Right hindlimb (tissue), 1 donor: ENCODE data around the gene ADIPOR2.
"Not testable (repeated sequence)": the region's sequence is repeated elsewhere in the genome, so short reads cannot be mapped to it uniquely, and the experiment has no call there.

ENCODE experiments used
- DNase-seq: peaks from one replicate; pipeline ENCODE4 v3.0.0-alpha.2; 2018

ADIPOR2 gene

GRCh38 chr12:1705774-1706631, 15.1 kb downstream of the ADIPOR2 start:
- no peak for DNase-seq

- no peak for DNase-seq
Observed at GRCh38 chr12:1706632-1706980, 15.7 kb downstream of the ADIPOR2 start.

- no peak for DNase-seq
Observed at GRCh38 chr12:1707051-1707450, 16.2 kb downstream of the ADIPOR2 start.

GRCh38 chr12:1709968-1710367, 19.1 kb downstream of the ADIPOR2 start:
- DNase-seq = not testable (repeated sequence)

- not testable (repeated sequence) for DNase-seq
Observed at GRCh38 chr12:1710870-1711269, 20.0 kb downstream of the ADIPOR2 start.

GRCh38 chr12:1711536-1712211, 20.8 kb downstream of the ADIPOR2 start:
- not testable (repeated sequence) for DNase-seq

- not testable (repeated sequence) for DNase-seq
Observed at GRCh38 chr12:1712305-1712704, 21.4 kb downstream of the ADIPOR2 start.

- not testable (repeated sequence) for DNase-seq
Observed at GRCh38 chr12:1712852-1713251, 22.0 kb downstream of the ADIPOR2 start.

GRCh38 chr12:1713783-1714348, 23.0 kb downstream of the ADIPOR2 start:
- not testable (repeated sequence) for DNase-seq

- DNase-seq = not testable (repeated sequence)
Observed at GRCh38 chr12:1715459-1715858, 24.6 kb downstream of the ADIPOR2 start.

- no peak for DNase-seq
Observed at GRCh38 chr12:1716215-1716862, 25.5 kb downstream of the ADIPOR2 start.

- DNase-seq = no peak
Observed at GRCh38 chr12:1716911-1717310, 26.0 kb downstream of the ADIPOR2 start.

GRCh38 chr12:1719139-1719538, 28.3 kb downstream of the ADIPOR2 start:
- DNase-seq = no peak

GRCh38 chr12:1720494-1720893, 29.6 kb downstream of the ADIPOR2 start:
- DNase-seq = no peak

- DNase-seq = no peak
Observed at GRCh38 chr12:1723721-1724120, 32.9 kb downstream of the ADIPOR2 start.

- no peak for DNase-seq
Observed at GRCh38 chr12:1724250-1724649, 33.4 kb downstream of the ADIPOR2 start.

GRCh38 chr12:1726753-1727152, 35.9 kb downstream of the ADIPOR2 start:
- no peak for DNase-seq

- DNase-seq = no peak
Observed at GRCh38 chr12:1728824-1729223, 38.0 kb downstream of the ADIPOR2 start.

GRCh38 chr12:1731019-1731687, 40.3 kb downstream of the ADIPOR2 start:
- DNase-seq = no peak

- not testable (repeated sequence) for DNase-seq
Observed at GRCh38 chr12:1731688-1732078, 40.8 kb downstream of the ADIPOR2 start.

- no peak for DNase-seq
Observed at GRCh38 chr12:1732914-1733313, 42.0 kb downstream of the ADIPOR2 start.

- DNase-seq = not testable (repeated sequence)
Observed at GRCh38 chr12:1733712-1734111, 42.8 kb downstream of the ADIPOR2 start.
